Erythroblast (primary cell): ENCODE measurements around the gene NPIPB2.

Experiments
- GATA1 ChIP-seq: IDR thresholded peaks from 2 replicates; pipeline ENCODE4 v1.6.1; 2011; ENCODE audit warnings: low read depth, mild to moderate bottlenecking, control low read depth, low read length, moderate library complexity
- POLR2A ChIP-seq: IDR thresholded peaks from 2 replicates; pipeline ENCODE4 v1.6.1; 2011; ENCODE audit warnings: mild to moderate bottlenecking, low read length

DNA sequence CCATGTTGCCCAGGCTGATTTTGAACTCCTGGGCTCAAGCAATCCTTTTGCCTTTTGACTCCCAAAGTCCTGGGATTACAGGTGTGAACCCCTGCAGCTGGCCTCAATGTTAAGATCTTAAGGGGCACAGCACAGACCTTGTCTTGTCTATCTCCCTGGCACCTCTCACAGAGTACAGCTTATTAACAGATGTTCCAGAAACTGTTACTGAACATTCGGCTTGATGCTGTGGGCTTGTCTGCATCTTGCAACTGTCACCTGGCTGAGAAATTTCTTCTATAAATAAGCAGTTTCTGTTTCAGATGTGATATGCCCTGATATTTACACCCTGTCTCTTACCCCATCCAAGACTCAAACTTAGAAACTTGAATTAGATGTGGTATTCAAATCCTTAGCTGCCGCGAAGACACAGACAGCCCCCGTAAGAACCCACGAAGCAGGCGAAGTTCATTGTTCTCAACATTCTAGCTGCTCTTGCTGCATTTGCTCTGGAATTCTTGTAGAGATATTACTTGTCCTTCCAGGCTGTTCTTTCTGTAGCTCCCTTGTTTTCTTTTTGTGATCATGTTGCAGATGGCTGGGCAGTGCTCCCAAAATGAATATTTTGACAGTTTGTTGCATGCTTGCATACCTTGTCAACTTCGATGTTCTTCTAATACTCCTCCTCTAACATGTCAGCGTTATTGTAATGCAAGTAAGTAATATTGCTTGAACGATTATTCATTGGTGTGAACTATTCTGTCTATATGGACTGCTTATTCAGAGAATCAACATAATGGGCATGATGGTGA is 23.1 kb upstream of the NPIPB2 start, which contains the start of gene TNFRSF17:
- TF ChIP-seq POLR2A: no peak
- no peak for TF ChIP-seq GATA1
